KOPT-K1 (cell line): Measurements from ENCODE around the gene PHYHD1.
"Not testable (repeated sequence)": the region's sequence is repeated elsewhere in the genome, so short reads cannot be mapped to it uniquely, and the experiment has no call there.

ENCODE experiments used
- H3K27ac ChIP-seq: fragments of 200-600 bp; sonication (generic); 2 replicates; pipeline ENCODE4 v1.5.1; 2016; ENCODE audit warnings: antibody characterized with exemption, mild to moderate bottlenecking, low read depth, low read length; ENCODE audit not compliant: poor library complexity, severe bottlenecking
- H3K36me3 ChIP-seq: fragments of 200-600 bp; sonication (generic); 2 replicates; pipeline ENCODE4 v1.5.1; 2017; ENCODE audit warnings: antibody characterized with exemption, mild to moderate bottlenecking, low read length, moderate library complexity; ENCODE audit not compliant: insufficient read depth
- H3K9me3 ChIP-seq: fragments of 200-600 bp; sonication (generic); 2 replicates; pipeline ENCODE4 v1.5.1; 2017; ENCODE audit warnings: antibody characterized with exemption, low read length, mild to moderate bottlenecking; ENCODE audit not compliant: insufficient read depth, poor library complexity, severe bottlenecking

The PHYHD1 gene

DNA sequence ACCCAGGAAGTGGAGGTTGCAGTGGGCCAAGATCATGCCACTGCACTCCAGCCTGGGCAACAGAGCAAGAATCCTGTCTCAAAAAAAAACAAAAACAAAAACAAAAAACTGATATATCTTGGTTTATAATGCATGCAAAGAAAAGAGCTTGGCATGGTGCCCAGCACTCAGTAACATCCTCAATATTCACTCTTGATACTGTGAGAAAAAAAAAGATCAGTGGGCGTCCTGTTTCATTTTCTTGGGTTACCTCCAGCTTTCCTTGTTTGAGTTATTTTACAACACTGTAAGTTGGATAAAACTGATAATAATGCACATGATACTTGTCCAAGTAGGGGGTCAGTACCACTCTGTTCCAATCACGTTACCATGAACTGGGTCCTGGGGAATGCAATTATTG lies 7.8 kb downstream of the PHYHD1 start:
- Histone ChIP-seq H3K27ac (no peak overlapping the region), H3K9me3 (no peaks in the 10 kb centered on the region), H3K36me3 (no peaks in the 10 kb centered on the region)

DNA sequence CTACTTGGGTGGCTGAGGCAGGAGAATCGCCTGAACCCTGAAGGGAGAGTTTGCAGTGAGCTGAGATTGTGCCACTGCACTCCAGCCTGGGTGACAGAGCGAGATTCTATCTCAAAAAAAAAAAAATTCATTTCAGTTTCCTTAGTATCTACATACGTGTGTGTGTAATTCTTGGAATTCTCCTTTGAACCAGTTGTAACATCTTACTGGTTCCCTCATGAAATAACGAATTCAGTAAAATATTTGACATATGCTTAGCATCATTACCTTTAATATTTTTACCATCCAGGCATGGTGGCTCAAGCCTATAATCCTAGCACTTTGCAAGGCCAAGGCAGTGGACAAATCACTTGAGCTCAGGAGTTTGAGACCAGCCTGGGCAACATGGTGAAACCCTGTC lies 8.8 kb downstream of the PHYHD1 start:
- no peaks in the 10 kb centered on the region for H3K9me3 ChIP-seq
- no peaks in the 10 kb centered on the region for H3K36me3 ChIP-seq
- H3K27ac ChIP-seq, result no peak overlapping the region

DNA sequence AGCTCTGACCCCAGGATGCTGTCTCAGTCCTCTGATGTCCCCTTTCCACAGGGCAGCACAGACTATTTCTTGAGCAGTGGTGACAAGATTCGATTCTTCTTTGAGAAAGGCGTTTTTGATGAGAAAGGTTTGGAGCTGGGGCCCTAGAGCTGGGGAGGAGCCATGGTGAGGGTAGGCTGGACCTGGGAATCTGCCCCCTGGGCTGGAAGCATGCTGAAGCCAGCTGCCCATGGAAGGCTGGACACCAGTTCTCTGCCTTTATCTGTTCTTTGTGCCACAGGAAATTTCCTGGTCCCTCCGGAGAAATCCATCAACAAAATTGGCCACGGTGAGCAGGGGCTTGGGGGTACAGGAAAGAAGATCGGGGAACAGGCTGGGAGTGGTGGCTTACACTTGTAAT lies 12.9 kb downstream of the PHYHD1 start:
- H3K9me3 ChIP-seq, result no peaks in the 10 kb centered on the region
- H3K27ac ChIP-seq, result no peak overlapping the region
- no peaks in the 10 kb centered on the region for H3K36me3 ChIP-seq

DNA sequence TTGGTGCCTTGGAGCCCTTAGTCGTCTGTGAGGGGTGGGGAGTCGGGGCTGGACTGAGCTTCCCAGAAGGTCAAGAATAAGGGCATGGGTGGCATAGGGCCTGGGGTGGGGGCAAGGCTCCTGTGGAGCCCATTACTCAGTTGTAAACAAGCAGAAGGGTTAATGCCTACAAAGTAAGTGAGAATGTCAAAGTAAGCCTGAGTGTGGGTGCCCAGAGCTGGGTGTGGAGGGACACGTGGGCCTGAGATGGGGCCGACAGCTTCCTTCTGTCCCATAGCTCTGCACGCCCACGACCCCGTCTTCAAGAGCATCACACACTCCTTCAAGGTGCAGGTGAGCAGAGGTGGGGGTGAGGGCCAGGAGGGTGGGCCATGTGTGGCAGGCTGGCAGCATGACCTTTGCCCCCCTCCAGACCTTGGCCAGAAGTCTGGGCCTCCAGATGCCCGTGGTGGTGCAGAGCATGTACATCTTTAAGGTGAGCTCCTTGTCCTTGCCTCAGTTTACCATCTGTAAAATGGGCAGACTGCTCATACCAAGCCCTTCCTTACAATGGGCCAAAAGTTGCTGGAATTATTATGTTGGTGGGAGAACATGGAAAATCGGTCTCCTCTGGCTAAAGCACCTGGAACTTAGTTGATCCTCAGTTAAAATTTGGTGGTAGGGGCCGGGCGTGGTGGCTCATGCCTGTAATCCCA lies 15.5 kb downstream of the PHYHD1 start:
- H3K36me3 ChIP-seq, result no peaks in the 10 kb centered on the region
- H3K9me3 ChIP-seq, result no peaks in the 10 kb centered on the region

DNA sequence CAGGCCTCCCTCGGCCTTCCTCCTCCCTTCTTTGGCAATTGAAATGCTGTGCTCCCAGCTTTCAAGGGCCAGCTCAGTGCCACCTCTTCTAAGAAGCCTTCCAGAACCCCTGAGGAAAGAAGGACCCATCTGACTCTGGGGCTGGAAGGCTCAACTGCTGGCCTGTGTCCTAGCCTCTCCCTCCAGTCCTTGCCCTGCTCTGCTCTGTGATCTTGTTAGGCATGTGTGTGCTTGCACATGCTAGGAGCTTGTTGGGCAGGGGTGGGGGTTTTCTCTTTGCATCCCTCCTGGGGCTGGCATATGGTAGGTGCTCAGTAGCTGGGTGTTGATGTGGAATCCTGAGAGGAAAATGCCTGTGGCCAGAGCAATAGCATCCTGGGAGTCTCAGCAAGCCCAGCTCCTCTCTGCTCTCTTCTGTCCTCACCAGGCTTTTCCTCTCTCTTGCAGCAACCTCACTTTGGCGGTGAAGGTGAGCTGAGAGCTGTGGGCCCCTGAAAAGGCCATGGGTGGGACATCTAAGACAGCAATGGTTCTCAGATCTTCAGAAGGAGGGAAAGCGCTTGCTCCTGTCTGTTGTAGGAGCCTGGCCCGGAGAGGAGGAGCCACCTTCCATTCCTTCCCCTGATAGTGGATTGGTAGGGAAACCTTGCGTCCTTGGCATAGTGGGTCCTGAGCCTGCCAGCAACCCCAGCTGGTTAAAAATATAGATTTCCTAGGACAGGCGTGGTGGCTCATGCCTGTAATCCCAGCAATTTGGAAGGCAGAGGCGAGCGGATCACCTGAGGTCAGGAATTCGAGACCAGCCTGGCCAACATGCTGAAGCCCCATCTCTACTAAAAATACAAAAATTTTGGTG lies 16.8 kb downstream of the PHYHD1 start:
- H3K36me3 ChIP-seq, result no peaks in the 10 kb centered on the region
- H3K27ac ChIP-seq, result no peak overlapping the region

More for the DNA sequence above, 15.5 kb downstream of the PHYHD1 start:
- H3K27ac ChIP-seq, result no peak overlapping the region

DNA sequence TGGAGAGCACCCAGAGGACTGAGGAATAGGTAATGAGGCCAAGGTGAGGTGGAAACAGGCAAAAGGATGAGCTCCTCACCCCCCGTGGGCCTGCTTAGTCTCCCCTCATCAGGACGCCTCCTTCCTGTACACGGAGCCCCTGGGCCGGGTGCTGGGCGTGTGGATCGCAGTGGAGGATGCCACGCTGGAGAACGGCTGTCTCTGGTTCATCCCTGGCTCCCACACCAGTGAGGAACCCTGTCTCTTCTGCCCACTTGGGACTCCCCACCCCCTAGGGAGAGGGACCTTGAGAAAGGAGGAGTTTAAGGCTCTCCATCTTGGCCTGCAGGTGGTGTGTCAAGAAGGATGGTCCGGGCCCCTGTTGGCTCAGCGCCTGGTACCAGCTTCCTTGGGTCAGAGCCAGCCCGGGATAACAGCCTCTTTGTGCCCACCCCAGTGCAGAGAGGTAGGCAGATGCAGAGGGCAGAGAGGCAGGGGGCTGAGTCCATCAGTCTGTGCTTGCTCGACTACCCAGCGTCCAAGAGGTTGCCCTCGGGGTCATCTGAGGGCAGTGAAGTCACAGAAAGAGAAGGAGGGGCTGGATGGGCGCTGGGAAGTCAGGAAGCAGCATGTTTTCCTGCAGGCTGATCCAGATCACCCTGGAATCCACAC lies 19.6 kb downstream of the PHYHD1 start:
- H3K36me3 ChIP-seq, result no peaks in the 10 kb centered on the region
- no peak overlapping the region for H3K27ac ChIP-seq
- no peaks in the 10 kb centered on the region for H3K9me3 ChIP-seq

More for the DNA sequence above, 16.8 kb downstream of the PHYHD1 start:
- H3K9me3 ChIP-seq, result no peaks in the 10 kb centered on the region

DNA sequence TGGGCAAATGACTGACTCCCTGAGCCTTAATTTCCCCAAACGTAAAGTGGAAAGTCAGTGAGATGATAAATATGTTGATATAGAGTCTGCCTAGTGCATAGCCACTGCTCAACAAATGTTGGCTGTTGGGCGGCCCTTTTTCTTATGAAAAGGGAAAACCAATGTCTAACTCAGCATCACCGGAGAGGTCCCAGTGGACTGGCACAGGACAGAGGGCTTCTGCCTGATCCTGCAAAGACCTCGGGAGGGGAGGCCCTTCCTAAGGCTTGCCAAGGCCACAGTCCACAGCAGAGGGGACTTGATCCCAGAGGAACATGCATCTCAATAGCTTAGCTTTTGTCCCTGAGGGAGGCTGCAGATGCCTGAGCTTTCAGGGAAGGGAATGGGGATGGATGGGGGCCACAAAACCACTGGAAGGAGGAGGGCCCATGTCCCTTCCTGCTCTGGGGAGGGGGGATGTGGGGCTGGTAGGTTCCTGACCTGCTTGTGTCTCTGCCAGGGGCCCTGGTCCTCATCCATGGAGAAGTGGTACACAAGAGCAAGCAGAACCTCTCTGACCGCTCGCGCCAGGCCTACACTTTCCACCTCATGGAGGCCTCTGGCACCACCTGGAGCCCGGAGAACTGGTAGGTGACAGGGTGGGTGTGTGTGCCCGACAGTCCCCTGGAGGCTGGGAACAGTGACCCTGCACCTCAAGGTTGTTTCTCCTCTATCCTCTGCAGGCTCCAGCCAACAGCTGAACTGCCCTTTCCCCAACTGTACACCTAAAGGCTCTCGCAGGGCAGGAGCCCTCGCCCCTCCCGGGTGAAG lies 20.4 kb downstream of the PHYHD1 start:
- no peaks in the 10 kb centered on the region for H3K9me3 ChIP-seq
- H3K27ac ChIP-seq, result no peak overlapping the region
- H3K36me3 ChIP-seq, result no peaks in the 10 kb centered on the region

DNA sequence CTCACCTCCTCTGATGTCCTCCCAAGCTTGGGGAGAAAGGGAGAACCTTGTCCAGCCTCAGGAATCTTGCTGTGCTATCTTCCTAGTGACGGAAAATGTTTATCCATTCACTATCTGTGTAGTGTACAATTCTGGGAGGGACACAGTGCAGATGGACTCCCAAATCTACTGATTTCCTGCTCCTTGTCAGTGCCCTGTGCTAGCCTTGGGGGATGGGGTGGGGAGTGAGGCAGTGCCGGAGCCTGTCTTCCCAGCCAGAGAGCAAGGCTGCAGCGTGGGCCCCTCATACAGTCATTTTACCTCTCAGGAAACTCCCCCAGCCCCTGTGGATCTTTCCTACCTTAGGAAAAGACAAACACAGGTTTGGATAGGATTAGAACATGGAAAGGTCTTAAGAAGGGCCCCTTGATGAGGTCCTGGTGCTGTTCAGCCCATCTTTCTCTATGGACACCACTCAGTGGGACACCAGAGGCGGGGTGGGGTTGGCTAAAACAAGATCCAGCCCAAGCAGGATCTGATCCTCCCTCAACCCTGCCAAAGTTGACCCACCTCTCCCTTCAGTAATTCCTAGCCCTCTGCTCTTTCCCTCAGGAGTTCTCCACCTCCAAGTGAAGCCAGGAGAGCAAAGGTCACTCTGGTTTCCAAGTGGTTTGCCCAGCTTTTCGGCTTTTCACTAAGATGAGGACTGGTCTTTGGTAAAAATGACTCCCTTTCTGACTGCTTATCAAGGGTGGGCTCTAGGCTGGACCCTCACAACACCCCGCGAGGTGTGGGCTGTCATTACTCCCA lies 23.2 kb downstream of the PHYHD1 start:
- Histone ChIP-seq H3K36me3 (no peaks in the 10 kb centered on the region), H3K27ac (no peak overlapping the region), H3K9me3 (no peaks in the 10 kb centered on the region)

DNA sequence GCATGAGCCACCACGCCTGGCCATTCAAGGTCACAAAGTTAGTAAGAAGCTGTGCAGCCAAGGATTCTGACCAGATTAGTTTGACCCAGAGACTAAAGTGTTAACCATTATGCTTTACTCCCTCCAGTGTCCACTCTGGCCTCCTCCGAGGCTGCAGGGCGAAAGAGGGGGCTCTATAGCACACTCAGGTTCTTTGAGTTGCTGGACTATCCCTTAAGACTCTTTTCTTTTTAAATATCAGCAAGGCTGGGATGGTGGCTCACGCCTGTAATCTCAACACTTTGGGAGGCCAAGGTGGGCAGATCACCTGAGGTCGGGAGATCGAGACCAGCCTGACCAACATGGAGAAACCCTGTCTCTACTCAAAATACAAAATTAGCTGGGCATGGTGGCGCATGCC lies 24.2 kb downstream of the PHYHD1 start:
- not testable (repeated sequence) for H3K36me3 ChIP-seq, H3K27ac ChIP-seq, H3K9me3 ChIP-seq

DNA sequence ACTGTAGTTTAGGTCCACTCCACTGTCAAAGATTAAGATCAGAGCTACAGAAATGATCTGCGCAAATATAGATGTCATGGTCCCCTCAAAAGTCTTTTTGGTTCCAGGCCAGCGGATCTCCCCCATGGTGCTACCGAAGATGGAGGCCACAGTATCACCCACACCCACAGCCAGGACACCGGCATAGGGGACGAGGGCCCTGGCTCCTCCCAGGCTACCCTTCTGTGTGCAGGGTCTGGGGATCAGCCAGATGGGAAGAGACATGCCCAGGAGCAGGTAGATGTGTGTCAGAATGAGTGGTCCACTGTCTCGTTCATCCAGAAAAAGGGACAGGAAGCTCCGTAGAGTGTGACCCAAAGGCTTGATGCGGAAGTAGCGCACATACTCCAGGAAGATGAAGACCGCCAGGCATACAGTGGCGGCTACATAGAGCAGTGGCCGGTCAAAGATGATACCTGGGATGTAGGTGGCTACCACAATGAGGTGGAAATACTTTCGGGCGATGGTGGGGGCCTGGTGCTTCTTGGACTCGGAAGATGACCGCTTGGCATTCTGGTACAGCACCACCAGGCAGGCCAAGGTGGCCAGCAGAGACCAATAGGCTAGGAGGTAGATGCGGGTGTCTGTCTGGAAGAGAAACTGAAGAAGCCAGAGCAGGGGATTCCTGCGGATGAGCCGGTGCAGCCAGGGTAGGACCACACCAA lies 25.2 kb downstream of the PHYHD1 start:
- peaks cover 11% of the 10 kb centered on the region; the same call in 1 of the 2 replicates for H3K36me3 ChIP-seq
- no peak overlapping the region for H3K27ac ChIP-seq
- H3K9me3 ChIP-seq, result no peaks in the 10 kb centered on the region

DNA sequence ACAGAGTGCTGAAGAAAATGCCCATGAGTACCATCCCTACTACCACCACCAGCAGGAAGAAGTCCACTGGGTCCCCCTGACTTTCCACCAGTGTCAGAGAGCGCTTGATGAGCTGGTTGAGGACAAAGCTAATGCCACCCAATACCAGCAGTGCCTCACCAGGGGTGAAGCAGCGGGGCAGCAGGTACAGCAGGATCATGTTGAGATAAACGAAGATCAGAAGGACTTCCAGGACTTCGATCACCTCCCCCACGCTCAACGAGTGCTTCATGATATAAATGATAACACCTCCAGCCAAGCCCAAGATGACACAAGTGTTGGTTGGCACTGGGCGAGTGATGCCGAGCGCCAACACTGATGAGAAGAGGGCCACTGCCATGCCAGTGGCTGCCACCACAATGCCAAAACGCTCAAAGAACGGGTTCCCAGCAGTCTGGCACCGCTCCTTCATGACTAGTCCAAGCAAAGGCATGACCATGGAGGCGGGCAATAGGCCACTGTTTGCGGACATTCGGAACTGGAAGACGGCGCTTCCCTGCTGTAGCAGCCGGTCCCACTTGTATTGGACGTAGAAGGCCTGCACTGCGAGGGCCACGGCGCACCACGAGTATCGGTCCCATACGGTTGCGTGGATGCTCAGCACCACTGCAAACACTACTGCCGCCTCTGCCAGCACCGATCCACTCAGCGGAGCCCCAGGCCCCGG lies 25.9 kb downstream of the PHYHD1 start:
- Histone ChIP-seq H3K9me3 (no peaks in the 10 kb centered on the region), H3K36me3 (peaks cover 19% of the 10 kb centered on the region; the same call in 1 of the 2 replicates), H3K27ac (peak overlapping the region; percentile 86)

DNA sequence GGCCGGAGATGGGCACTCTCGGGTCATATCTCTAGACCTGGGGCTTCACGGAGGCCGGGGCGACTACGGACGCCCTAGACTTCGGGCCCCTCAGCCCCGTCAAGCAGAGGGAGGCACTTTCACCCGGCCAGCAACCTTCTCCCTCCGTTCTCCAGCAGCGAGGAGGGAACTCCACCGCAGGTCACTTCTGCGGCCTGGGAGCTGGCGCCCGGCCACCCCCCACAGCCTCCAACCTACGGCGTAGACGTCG lies 26.4 kb downstream of the PHYHD1 start:
- H3K9me3 ChIP-seq, result no peaks in the 10 kb centered on the region
- peaks cover 24% of the 10 kb centered on the region; the same call in 1 of the 2 replicates for H3K36me3 ChIP-seq
- H3K27ac ChIP-seq, result peak overlapping the region; percentile 86

DNA sequence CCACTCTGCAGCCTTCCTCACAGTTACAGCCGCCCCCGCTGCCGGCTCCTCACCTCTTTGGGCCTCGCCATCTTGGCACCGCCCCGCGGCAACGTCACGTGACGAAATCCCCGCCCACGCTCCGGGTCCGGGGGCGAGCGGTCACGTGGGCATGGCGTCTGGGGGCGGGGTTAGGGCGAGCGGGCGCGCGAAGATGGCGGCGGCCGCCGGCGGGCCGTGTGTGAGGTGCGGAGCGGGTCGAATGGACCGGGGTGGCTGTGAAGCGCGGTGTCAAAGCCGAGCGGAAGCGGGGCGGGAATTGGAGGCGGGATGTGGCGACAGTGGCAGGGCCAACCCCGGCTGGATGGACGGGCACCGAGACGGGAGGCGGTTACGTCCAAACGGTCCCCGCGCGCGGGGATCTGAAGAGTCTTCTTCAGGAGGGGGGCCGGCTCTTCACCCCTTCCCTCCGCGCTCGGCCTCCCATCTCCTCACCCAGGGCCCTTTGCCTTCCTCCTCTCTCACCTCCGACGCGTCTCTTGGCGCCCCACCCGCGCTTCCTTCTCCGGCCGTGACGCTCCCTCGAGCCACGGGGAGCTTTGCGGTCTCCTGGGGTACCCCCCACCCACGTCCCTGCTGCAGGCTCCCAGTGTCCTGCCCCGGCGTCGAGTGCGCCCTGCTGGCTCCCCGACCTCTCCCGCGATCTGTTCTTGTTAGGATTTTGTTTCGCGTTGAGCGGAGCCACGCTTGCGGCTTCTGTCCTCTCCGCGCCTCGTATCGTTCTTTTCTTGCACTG lies 26.9 kb downstream of the PHYHD1 start, which contains the start of the genes DOLK and NUP188:
TSS of gene DOLK (minus strand) at position 77 of the 775 bp plus-strand sequence. CDS start 300 bp downstream, outside the sequence.
TSS of gene NUP188 (plus strand) at position 173 of the 775 bp plus-strand sequence. CDS start at position 194, 21 bp downstream.
- H3K36me3 ChIP-seq, result peaks cover 28% of the 10 kb centered on the region
- H3K9me3 ChIP-seq, result no peaks in the 10 kb centered on the region
- H3K27ac ChIP-seq, result peak within 1 kb of the TSS; percentile 86
